Fibroblast of lung (primary cell): Measurements from ENCODE around the gene PKHD1. TPM values are rescaled to one million over a fixed set of nuclear protein-coding genes. Genes with fewer than 3 reads are reported as not detected.

Experiments used
- DNase-seq, 2 donors: peaks; one replicate each; pipeline versions ENCODE4 v3.0.0 to v3.0.0-alpha.2; 2010; ENCODE audit warnings: low read depth in 2 of 2
- H2AFZ ChIP-seq: 2 replicates; pipeline ENCODE4 v1.5.1; 2012; ENCODE audit warnings: low read length, control low read depth, inconsistent platforms
- H3K27ac ChIP-seq: 2 replicates; pipeline ENCODE4 v1.5.1; 2011; ENCODE audit warnings: low read length, control low read depth; ENCODE audit not compliant: insufficient read depth
- H3K27me3 ChIP-seq: 2 replicates; pipeline ENCODE4 v1.5.1; 2011; ENCODE audit warnings: mild to moderate bottlenecking, low read length; ENCODE audit not compliant: control insufficient read depth, insufficient read depth
- H3K36me3 ChIP-seq: 2 replicates; pipeline ENCODE4 v1.5.1; 2011; ENCODE audit warnings: low read length; ENCODE audit not compliant: control insufficient read depth, insufficient read depth
- H3K4me1 ChIP-seq: 2 replicates; pipeline ENCODE4 v1.5.1; 2011; ENCODE audit warnings: low read length; ENCODE audit not compliant: control insufficient read depth, insufficient read depth; ENCODE audit errors: extremely low read depth
- H3K4me2 ChIP-seq: 2 replicates; pipeline ENCODE4 v1.5.1; 2011; ENCODE audit warnings: low read length, control low read depth; ENCODE audit not compliant: insufficient read depth; ENCODE audit errors: extremely low read depth
- H3K4me3 ChIP-seq, 4 experiments: fragments of 200-600 bp in 1 of 4; sonication (generic) in 1 of 4; replicated peaks in 1 of 4; 2 replicates each; pipeline ENCODE4 v1.5.1; 2011 to 2016; ENCODE audit warnings: low read length in 4 of 4, low read depth in 3 of 4, mild to moderate bottlenecking in 3 of 4, control low read depth in 2 of 4, inconsistent platforms in 1 of 4, mixed read lengths in 1 of 4; ENCODE audit not compliant: insufficient read depth in 1 of 4; ENCODE audit errors: control extremely low read depth in 1 of 4
- H3K79me2 ChIP-seq: 2 replicates; pipeline ENCODE4 v1.5.1; 2012; ENCODE audit warnings: mild to moderate bottlenecking, low read length, inconsistent platforms; ENCODE audit not compliant: control insufficient read depth, insufficient read depth
- H3K9ac ChIP-seq: 2 replicates; pipeline ENCODE4 v1.5.1; 2011; ENCODE audit warnings: mild to moderate bottlenecking, low read length, control low read depth; ENCODE audit not compliant: insufficient read depth
- H3K9me3 ChIP-seq: 2 replicates; pipeline ENCODE4 v1.5.1; 2012; ENCODE audit warnings: low read depth, low read length; ENCODE audit not compliant: control insufficient read depth, insufficient read depth
- H4K20me1 ChIP-seq: 2 replicates; pipeline ENCODE4 v1.5.1; 2011; ENCODE audit warnings: low read length; ENCODE audit not compliant: control insufficient read depth, insufficient read depth; ENCODE audit errors: extremely low read depth
- CTCF ChIP-seq, 2 donors: IDR thresholded peaks in 1 of 2; conservative IDR thresholded peaks in 1 of 2; 1 replicate in 1 of 2; 2 replicates in 1 of 2; pipeline ENCODE4 v1.5.1; 2011 to 2012; ENCODE audit warnings: low read length in 2 of 2, control low read depth in 1 of 2, inconsistent platforms in 1 of 2, low read depth in 1 of 2, mild to moderate bottlenecking in 1 of 2
- EZH2 ChIP-seq: IDR thresholded peaks from 2 replicates; pipeline ENCODE4 v1.5.1; 2012; ENCODE audit warnings: low read length, control low read depth, mild to moderate bottlenecking; ENCODE audit errors: missing control alignments
- polyA plus RNA-seq, 2 donors: library from polyadenylated mRNA; depleted of rRNA in 1 of 2; stranded (reverse) in 1 of 2; unstranded in 1 of 2; fragments of >200 nt; gene quantifications; 2 replicates each; pipeline ENCODE4 v1.2.1, GENCODE V29; 2011 to 2012; ENCODE audit warnings: missing spikeins in 1 of 2
- total RNA-seq: library from RNA; depleted of rRNA; stranded (reverse); fragments of >200 nt; gene quantifications from 2 replicates; pipeline ENCODE4 v1.2.1, GENCODE V29; 2014

The PKHD1 gene
- total and polyA plus RNA-seq, 2 donors (not counting 1 experiment from before 2014, with no cell fraction given) = not detected

GRCh38 chr6:51614725-51615124 is 472.7 kb downstream of the PKHD1 start:
- Histone ChIP-seq H3K36me3 (no peaks in the 10 kb centered on the region), H4K20me1 (no peaks in the 10 kb centered on the region), H3K27ac (no peak overlapping the region), H3K4me3 (no peak overlapping the region), H2AFZ (no peak overlapping the region), H3K4me2 (no peak overlapping the region), H3K79me2 (no peaks in the 10 kb centered on the region), H3K9ac (no peak overlapping the region), H3K27me3 (no peaks in the 10 kb centered on the region), H3K9me3 (no peaks in the 10 kb centered on the region), H3K4me1 (no peaks in the 10 kb centered on the region)
- DNase-seq = no peak
- TF ChIP-seq CTCF (conservative IDR thresholded peaks at IDR 0.05 in 1 of 2, IDR thresholded peaks at IDR 0.05 in 1 of 2; ENCODE audit: low read depth in 1 of 2, low read length in 2 of 2) (no peak), EZH2 (no peak)

- no peak for DNase-seq
- Histone ChIP-seq H3K4me2 (no peak overlapping the region), H3K9me3 (no peaks in the 10 kb centered on the region), H2AFZ (no peak overlapping the region), H3K27ac (no peak overlapping the region), H3K36me3 (no peaks in the 10 kb centered on the region), H3K79me2 (no peaks in the 10 kb centered on the region), H3K27me3 (no peaks in the 10 kb centered on the region), H3K4me3 (no peak overlapping the region), H3K9ac (no peak overlapping the region), H3K4me1 (no peaks in the 10 kb centered on the region), H4K20me1 (no peaks in the 10 kb centered on the region)
- TF ChIP-seq CTCF (conservative IDR thresholded peaks at IDR 0.05 in 1 of 2, IDR thresholded peaks at IDR 0.05 in 1 of 2; ENCODE audit: low read depth in 1 of 2, low read length in 2 of 2) = no peak
- TF ChIP-seq EZH2 = no peak
These were observed 473.9 kb downstream of the PKHD1 start for GRCh38 chr6:51613558-51613957.

- Histone ChIP-seq H3K79me2 (no peaks in the 10 kb centered on the region), H2AFZ (no peak overlapping the region), H3K27ac (no peak overlapping the region), H3K9ac (no peak overlapping the region), H3K9me3 (no peaks in the 10 kb centered on the region), H3K4me2 (no peak overlapping the region), H3K4me3 (no peak overlapping the region), H3K27me3 (no peaks in the 10 kb centered on the region), H4K20me1 (no peaks in the 10 kb centered on the region), H3K4me1 (no peaks in the 10 kb centered on the region), H3K36me3 (no peaks in the 10 kb centered on the region)
- no peak for TF ChIP-seq EZH2
- no peak for TF ChIP-seq CTCF (conservative IDR thresholded peaks at IDR 0.05 in 1 of 2, IDR thresholded peaks at IDR 0.05 in 1 of 2; ENCODE audit: low read depth in 1 of 2, low read length in 2 of 2)
- no peak for DNase-seq
These were observed 478.5 kb downstream of the PKHD1 start for GRCh38 chr6:51608932-51609331.
